ENCODE measurements around the gene GALNT8. TPM values are rescaled to one million over a fixed set of nuclear protein-coding genes. Genes with fewer than 3 reads are reported as not detected.

GALNT8 gene
- total RNA-seq, 2 donors from 2014 or later, result 1.9 to 4.5 TPM

DNA sequence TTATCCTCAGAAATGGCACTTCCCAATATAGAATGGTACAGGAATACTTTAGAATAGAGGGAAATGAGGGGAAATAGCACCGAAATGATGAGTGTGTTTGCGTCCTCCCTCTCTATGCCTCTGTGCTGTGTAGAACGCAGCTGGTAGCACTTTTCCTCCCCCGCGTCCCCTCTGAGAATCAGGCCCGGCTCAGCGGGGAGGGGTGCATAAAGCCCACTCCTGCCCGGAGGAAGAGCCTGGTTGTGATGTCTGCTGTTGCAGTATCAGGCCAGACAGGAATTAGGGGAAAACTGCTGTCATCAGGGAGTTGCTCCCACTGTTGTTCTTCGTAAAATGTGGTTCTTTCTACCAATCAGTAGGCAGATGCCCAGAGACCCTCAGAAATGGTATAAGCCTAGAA is 76.0 kb downstream of the GALNT8 start:
- ATAC-seq (ENCODE audit: insufficient number of reproducible peaks, low FRiP score, low read depth), result no peak
- no peak for DNase-seq (ENCODE audit: low spot score)
- H3K27me3 ChIP-seq (replicated peaks; ENCODE audit: insufficient read depth), result no peaks in the 10 kb centered on the region
- no peak overlapping the region for H3K27ac ChIP-seq
- H3K9me3 ChIP-seq, result no peaks in the 10 kb centered on the region
- TF ChIP-seq, protein P1, sequence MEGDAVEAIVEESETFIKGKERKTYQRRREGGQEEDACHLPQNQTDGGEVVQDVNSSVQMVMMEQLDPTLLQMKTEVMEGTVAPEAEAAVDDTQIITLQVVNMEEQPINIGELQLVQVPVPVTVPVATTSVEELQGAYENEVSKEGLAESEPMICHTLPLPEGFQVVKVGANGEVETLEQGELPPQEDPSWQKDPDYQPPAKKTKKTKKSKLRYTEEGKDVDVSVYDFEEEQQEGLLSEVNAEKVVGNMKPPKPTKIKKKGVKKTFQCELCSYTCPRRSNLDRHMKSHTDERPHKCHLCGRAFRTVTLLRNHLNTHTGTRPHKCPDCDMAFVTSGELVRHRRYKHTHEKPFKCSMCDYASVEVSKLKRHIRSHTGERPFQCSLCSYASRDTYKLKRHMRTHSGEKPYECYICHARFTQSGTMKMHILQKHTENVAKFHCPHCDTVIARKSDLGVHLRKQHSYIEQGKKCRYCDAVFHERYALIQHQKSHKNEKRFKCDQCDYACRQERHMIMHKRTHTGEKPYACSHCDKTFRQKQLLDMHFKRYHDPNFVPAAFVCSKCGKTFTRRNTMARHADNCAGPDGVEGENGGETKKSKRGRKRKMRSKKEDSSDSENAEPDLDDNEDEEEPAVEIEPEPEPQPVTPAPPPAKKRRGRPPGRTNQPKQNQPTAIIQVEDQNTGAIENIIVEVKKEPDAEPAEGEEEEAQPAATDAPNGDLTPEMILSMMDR (IDR thresholded peaks at IDR 0.05), result no peak
- H3K4me1 ChIP-seq (ENCODE audit: control insufficient read depth in 1 of 2, low read depth in 2 of 2), result no peaks in the 10 kb centered on the region
- H3K36me3 ChIP-seq, result no peaks in the 10 kb centered on the region
- no peak overlapping the region for H3K4me3 ChIP-seq

DNA sequence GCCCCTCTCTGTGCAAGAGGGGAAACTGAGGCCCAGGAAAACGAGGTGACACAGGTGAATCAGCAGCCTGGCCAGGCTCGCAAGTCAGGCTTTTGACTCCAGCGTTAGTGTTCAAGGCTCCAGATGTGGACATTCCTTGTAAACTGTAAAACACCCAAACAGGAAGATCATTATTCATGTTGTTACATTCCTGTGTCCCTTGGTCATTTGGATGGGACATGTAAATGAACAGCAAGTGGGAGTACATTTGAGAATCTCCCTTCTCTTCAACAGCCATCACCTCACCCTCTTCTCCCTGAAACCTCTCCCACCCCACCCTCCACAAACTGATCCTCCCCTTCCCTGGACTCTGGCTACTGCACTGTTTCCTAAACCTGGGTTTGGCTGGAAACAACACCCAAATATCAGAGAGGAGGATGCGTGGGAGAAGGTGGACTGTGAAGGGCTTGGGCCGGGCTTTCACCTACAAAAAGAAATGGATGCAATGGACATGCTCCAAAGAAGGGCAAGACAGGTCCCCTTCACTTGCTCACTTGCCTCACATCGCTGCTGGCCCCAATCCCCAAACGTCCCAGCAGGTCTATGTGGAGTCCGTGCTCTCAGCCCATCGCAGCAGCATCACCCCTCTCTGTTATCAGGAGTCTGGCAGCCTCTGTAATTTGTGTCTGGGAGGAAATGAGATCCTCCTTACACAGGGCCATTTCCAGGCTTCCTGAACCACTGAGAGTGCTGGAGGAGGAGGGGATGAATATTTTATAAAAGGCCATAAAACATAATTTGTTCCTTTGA is 76.7 kb downstream of the GALNT8 start:
- no peak overlapping the region for H3K27ac ChIP-seq
- no peak for ATAC-seq (ENCODE audit: insufficient number of reproducible peaks, low FRiP score, low read depth)
- TF ChIP-seq, protein P1 (IDR thresholded peaks at IDR 0.05), result no peak
- H3K36me3 ChIP-seq, result no peaks in the 10 kb centered on the region
- no peaks in the 10 kb centered on the region for H3K4me1 ChIP-seq (ENCODE audit: control insufficient read depth in 1 of 2, low read depth in 2 of 2)
- no peak overlapping the region for H3K4me3 ChIP-seq
- DNase-seq (ENCODE audit: low spot score), result no peak
- no peaks in the 10 kb centered on the region for H3K27me3 ChIP-seq (replicated peaks; ENCODE audit: insufficient read depth)
- H3K9me3 ChIP-seq, result no peaks in the 10 kb centered on the region

DNA sequence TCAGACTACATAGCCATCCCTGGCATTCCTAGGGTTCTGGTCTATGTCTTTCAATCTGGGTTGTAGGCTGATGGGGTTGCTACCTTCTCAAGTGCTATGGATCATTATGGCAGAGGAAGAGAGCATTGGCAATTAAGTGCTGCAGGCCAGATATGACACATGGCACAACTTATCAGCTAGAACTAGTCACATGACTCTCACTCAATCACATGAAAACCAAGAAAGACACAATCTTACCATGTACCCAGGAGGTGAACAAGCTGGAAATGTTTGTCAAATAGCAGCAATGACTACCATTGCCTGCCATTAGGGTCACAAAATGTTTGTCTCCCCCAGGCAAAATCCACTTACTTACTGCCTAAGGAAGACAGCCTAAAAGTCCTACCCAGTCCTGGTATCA is 80.4 kb downstream of the GALNT8 start:
- Histone ChIP-seq H3K27me3 (replicated peaks; ENCODE audit: insufficient read depth) (no peaks in the 10 kb centered on the region), H3K9me3 (no peaks in the 10 kb centered on the region), H3K36me3 (no peaks in the 10 kb centered on the region), H3K4me3 (no peak overlapping the region), H3K4me1 (ENCODE audit: control insufficient read depth in 1 of 2, low read depth in 2 of 2) (no peaks in the 10 kb centered on the region), H3K27ac (no peak overlapping the region)
- TF ChIP-seq, protein P1 (IDR thresholded peaks at IDR 0.05), result no peak
- ATAC-seq (ENCODE audit: insufficient number of reproducible peaks, low FRiP score, low read depth) (no peak), DNase-seq (ENCODE audit: low spot score) (no peak)

DNA sequence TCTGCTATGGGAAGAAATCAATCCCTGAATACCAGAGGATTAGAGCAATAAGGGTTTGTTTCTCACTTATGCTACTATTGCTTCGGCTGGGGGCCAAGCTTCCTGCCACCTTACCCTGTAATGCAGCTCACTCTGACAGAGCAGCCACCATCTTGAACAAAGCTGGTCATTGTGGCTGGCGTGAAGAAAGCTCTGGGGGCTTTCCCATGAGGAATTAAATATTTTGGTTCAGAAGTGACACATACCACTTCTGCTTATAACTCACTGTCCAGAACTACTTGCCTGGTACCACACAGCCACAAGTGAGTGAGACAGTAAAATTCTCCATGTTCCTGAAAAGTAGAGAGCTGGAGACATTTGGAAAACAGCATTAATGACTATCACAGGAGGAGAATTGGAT is 82.6 kb downstream of the GALNT8 start:
- Histone ChIP-seq H3K4me3 (no peak overlapping the region), H3K27ac (no peak overlapping the region), H3K4me1 (ENCODE audit: control insufficient read depth in 1 of 2, low read depth in 2 of 2) (no peaks in the 10 kb centered on the region), H3K9me3 (no peaks in the 10 kb centered on the region), H3K27me3 (replicated peaks; ENCODE audit: insufficient read depth) (no peaks in the 10 kb centered on the region), H3K36me3 (no peaks in the 10 kb centered on the region)
- ATAC-seq (ENCODE audit: insufficient number of reproducible peaks, low FRiP score, low read depth) (no peak), DNase-seq (ENCODE audit: low spot score) (no peak)
- TF ChIP-seq, protein P1 (IDR thresholded peaks at IDR 0.05), result no peak

DNA sequence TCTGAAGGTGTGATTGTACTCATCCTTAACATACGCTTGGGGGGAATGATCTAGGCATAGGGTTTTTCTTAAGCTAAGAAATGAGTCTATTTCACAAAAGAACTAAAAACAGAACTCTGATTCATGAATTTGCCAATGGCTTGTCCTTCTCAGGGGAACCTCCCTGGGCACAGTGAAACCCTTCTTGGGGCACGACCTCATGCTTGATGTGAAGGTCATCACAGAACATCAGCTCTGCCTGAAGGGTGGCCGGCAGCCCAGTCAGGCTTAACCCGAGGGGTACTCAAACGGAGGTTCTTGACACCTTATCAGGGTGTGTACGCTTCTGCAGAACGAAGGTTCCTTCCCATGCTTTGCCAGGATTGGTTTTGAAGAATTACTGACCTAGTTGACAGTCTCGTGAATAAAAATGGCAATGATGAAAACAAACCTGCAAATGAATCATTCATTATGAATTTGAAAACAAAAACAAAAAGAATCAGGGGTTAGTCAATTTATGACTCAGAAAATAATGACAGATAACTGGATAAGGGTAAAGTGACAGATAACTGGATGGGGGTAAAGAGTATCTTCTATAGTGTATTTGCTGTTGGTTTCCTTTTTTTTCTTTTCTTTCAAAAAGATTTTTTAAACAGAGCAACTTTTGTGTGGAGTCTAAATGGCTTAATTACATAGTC is 86.4 kb downstream of the GALNT8 start:
- Histone ChIP-seq H3K9me3 (no peaks in the 10 kb centered on the region), H3K36me3 (no peaks in the 10 kb centered on the region), H3K4me1 (ENCODE audit: control insufficient read depth in 1 of 2, low read depth in 2 of 2) (peaks cover 0 to 16% of the 10 kb centered on the region in 2 donors), H3K27ac (no peak overlapping the region), H3K4me3 (no peak overlapping the region), H3K27me3 (replicated peaks; ENCODE audit: insufficient read depth) (no peaks in the 10 kb centered on the region)
- no peak for DNase-seq (ENCODE audit: low spot score)
- ATAC-seq (ENCODE audit: insufficient number of reproducible peaks, low FRiP score, low read depth), result no peak
- TF ChIP-seq, protein P1 (IDR thresholded peaks at IDR 0.05), result no peak
